Activated CD8-positive, alpha-beta T cell treated with anti-CD3 and anti-CD28 coated beads for 36 hours (primary cell): ENCODE measurements around the gene GDPD5. TPM values are rescaled to one million over a fixed set of nuclear protein-coding genes. Genes with fewer than 3 reads are reported as not detected.

Experiments used
- ATAC-seq: fragments of 200-7000 bp; cut with Tn5 transposase; one replicate; pipeline ENCODE4 v1.10.0; 2021; ENCODE audit warnings: mild to moderate bottlenecking, moderate library complexity
- CTCF ChIA-PET: fragments of 350-600 bp; sonication (Branson Sonifier 250); formaldehyde crosslinking; loops from one replicate; lab custom pipeline; 2021; ENCODE audit warnings: antibody characterized with exemption; lab: Charles Lee
- POLR2A ChIA-PET: fragments of 350-600 bp; sonication (Branson Sonifier 250); formaldehyde crosslinking; loops from one replicate; lab custom pipeline; 2021; ENCODE audit warnings: antibody characterized with exemption; lab: Charles Lee
- DNase-seq: peaks from one replicate; pipeline ENCODE4 v3.0.0-alpha.2; 2020
- H3K27ac Mint-ChIP-seq: one replicate; pipeline ENCODE4 v1.8.0; 2021; ENCODE audit warnings: mild to moderate bottlenecking, mixed read lengths
- H3K27me3 Mint-ChIP-seq: one replicate; pipeline ENCODE4 v1.8.0; 2021; ENCODE audit warnings: mixed read lengths
- H3K36me3 Mint-ChIP-seq: one replicate; pipeline ENCODE4 v1.8.0; 2021; ENCODE audit warnings: low read depth, mixed read lengths
- H3K4me1 Mint-ChIP-seq: one replicate; pipeline ENCODE4 v1.8.0; 2021; ENCODE audit warnings: low read depth, mixed read lengths
- H3K4me3 Mint-ChIP-seq: one replicate; pipeline ENCODE4 v1.8.0; 2021; ENCODE audit warnings: mild to moderate bottlenecking, moderate library complexity, mixed read lengths
- H3K9me3 Mint-ChIP-seq: one replicate; pipeline ENCODE4 v1.8.0; 2021; ENCODE audit warnings: mixed read lengths
- intact Hi-C: fragments of 100-400 bp; cut with micrococcal nuclease; formaldehyde crosslinking; loops from one replicate; pipeline ENCODE4 v1.10.0; 2022
- total RNA-seq, 2 experiments: library from RNA; stranded (reverse); gene quantifications; one replicate each; pipeline ENCODE4 v1.2.3, GENCODE V29; 2021
- TF ChIP-seq, protein P1 (sequence below): fragments of 200-600 bp; IDR thresholded peaks from one replicate; pipeline ENCODE4 v1.8.0; 2022; ENCODE audit warnings: antibody characterized with exemption, mild to moderate bottlenecking

GDPD5 gene
- total RNA-seq, 2 experiments from 2014 or later, result 7.8 to 11.0 TPM

DNA sequence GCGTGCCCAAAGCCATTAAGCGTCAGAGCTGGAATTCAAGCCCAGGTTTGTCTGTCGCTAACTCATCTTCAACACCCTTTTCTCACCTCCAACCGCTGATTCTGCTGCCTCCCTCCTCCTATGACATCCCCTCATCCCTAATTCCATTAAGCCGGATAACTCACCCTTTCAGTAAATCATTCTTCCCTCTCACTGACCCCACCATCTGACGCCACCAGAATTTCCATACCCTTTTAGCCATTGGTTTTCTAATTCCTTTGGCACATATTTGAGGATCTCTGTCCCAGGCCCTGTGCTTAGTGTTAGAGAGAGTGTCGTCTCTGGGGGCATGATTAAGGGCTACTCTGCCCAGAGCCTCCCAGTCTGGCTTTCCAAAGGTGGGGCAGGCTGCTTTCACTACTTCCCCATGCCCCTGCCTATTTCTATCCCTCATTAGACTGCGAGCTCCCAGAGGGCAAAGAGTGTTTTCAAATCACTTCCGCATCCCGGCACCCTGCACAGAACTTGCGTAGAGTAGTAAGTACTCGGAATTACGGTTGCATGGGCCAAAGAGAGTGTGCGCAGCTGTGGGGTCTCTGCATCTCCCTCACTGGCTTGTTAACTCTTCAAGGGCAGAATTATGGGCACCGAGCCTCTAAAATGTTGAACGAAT is 96.6 kb downstream of the GDPD5 start:
- H3K9me3 Mint-ChIP-seq, result peaks cover 6% of the 10 kb centered on the region
- TF ChIP-seq, protein P1, sequence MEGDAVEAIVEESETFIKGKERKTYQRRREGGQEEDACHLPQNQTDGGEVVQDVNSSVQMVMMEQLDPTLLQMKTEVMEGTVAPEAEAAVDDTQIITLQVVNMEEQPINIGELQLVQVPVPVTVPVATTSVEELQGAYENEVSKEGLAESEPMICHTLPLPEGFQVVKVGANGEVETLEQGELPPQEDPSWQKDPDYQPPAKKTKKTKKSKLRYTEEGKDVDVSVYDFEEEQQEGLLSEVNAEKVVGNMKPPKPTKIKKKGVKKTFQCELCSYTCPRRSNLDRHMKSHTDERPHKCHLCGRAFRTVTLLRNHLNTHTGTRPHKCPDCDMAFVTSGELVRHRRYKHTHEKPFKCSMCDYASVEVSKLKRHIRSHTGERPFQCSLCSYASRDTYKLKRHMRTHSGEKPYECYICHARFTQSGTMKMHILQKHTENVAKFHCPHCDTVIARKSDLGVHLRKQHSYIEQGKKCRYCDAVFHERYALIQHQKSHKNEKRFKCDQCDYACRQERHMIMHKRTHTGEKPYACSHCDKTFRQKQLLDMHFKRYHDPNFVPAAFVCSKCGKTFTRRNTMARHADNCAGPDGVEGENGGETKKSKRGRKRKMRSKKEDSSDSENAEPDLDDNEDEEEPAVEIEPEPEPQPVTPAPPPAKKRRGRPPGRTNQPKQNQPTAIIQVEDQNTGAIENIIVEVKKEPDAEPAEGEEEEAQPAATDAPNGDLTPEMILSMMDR, result no peak
- DNase-seq, result no peak
- H3K27ac Mint-ChIP-seq, result peak overlapping the region; percentile 72
- H3K36me3 Mint-ChIP-seq, result peaks cover 3% of the 10 kb centered on the region
- ChIA-PET POLR2A (interaction anchor here (1.0 to 2.4 kb wide), 7 partner anchors 12 to 48 kb away, joined by 3 to 10 read pairs (median 4); partner anchors contain the start of gene RPS3), CTCF (interaction anchor here (1.2 to 2.5 kb wide), 5 partner anchors 28 to 149 kb away, joined by 3 to 9 read pairs (median 5); no protein-coding TSS in a partner anchor)
- H3K4me1 Mint-ChIP-seq, result peaks cover 13% of the 10 kb centered on the region
- intact Hi-C loops, result no loop called here
- peak overlapping the region; percentile 57 for H3K4me3 Mint-ChIP-seq
- peaks cover 41% of the 10 kb centered on the region for H3K27me3 Mint-ChIP-seq
- ATAC-seq, result no peak

GRCh38 chr11:75428281-75428724 is 97.4 kb downstream of the GDPD5 start:
- Mint-ChIP-seq H3K4me1 (peaks cover 13% of the 10 kb centered on the region), H3K9me3 (peaks cover 6% of the 10 kb centered on the region), H3K36me3 (peaks cover 3% of the 10 kb centered on the region), H3K4me3 (peak overlapping the region; percentile 21), H3K27me3 (peaks cover 38% of the 10 kb centered on the region), H3K27ac (no peak overlapping the region)
- POLR2A ChIA-PET, result interaction anchor here (0.7 to 5.6 kb wide), 3 partner anchors 21 to 29 kb away, joined by 3 to 32 read pairs (median 3); partner anchors contain the start of gene RPS3
- ATAC-seq (peak; percentile 48), DNase-seq (peak; percentile 68)
- CTCF ChIA-PET, result interaction anchor here (1.6 to 2.5 kb wide), 2 partner anchors 105 to 148 kb away, joined by 6 to 9 read pairs; no protein-coding TSS in a partner anchor
- TF ChIP-seq, protein P1, result no peak
- intact Hi-C loops, result no loop called here

DNA sequence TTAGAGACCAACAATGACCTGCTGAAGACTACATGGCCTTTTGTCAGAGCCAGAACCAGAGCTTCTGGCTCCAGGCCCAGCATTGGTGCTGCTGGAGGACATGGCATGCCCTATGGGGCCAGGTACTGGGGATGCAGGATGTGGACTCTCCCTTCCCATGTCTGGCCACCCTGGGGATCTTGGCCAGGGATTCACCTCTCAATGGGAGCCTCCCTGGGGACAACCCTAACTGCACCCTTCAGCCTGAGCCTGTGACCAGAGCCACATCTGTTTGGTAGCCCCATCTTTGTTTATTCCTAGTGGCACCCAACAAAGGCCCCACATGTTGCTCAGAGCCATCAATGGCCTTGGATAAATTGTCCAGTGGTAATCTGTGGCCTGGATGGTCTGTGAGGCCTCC is 98.6 kb downstream of the GDPD5 start:
- TF ChIP-seq, protein P1, result no peak
- H3K27me3 Mint-ChIP-seq, result peaks cover 30% of the 10 kb centered on the region
- no peak for DNase-seq
- intact Hi-C loops, result no loop called here
- POLR2A ChIA-PET, result interaction anchor here (0.7 to 5.6 kb wide), 3 partner anchors 20 to 152 kb away, joined by 3 to 32 read pairs (median 5); no protein-coding TSS in a partner anchor
- peaks cover 6% of the 10 kb centered on the region for H3K9me3 Mint-ChIP-seq
- CTCF ChIA-PET, result interaction anchor here (0.7 to 1.6 kb wide), 3 partner anchors 18 to 106 kb away, joined by 3 to 6 read pairs (median 5); no protein-coding TSS in a partner anchor
- no peak overlapping the region for H3K4me3 Mint-ChIP-seq
- peaks cover 13% of the 10 kb centered on the region for H3K4me1 Mint-ChIP-seq
- no peak overlapping the region for H3K27ac Mint-ChIP-seq
- H3K36me3 Mint-ChIP-seq, result peaks cover 3% of the 10 kb centered on the region
- ATAC-seq, result no peak

DNA sequence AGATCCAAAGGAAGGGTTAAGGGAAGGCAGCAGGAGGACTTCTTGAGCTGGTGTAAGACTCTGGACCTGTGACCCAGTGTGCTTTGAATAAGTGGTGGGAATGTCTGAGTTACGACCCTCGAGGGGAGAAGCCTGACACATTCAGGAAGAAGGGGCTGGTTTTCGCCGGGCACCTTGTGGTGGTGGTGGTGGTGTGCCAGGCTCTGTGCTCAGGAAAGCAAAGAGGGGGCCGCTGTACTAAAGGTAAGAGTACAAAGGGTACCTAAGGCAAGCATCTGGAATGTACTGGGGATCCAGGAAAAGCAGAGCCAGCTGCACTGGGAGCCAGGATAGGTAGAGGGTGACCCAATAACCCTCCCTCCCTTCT is 99.0 kb downstream of the GDPD5 start:
- Mint-ChIP-seq H3K4me1 (peaks cover 13% of the 10 kb centered on the region), H3K4me3 (no peak overlapping the region), H3K27ac (no peak overlapping the region), H3K27me3 (peaks cover 25% of the 10 kb centered on the region), H3K9me3 (peaks cover 6% of the 10 kb centered on the region), H3K36me3 (peaks cover 3% of the 10 kb centered on the region)
- ChIA-PET POLR2A (interaction anchor here (0.7 to 5.6 kb wide), 3 partner anchors 19 to 153 kb away, joined by 3 to 32 read pairs (median 5); no protein-coding TSS in a partner anchor), CTCF (interaction anchor here (1.3 kb wide), 1 partner anchor 18 kb away, joined by 5 read pairs; no protein-coding TSS in a partner anchor)
- intact Hi-C loops, result no loop called here
- TF ChIP-seq, protein P1, result no peak
- ATAC-seq, result no peak
- DNase-seq, result no peak
